Prostate gland (tissue), 2 donors: Measurements from ENCODE around the gene PWWP2B. TPM values are rescaled to one million over a fixed set of nuclear protein-coding genes. Genes with fewer than 3 reads are reported as not detected.
A peak's percentile ranks its signal among the peaks of the same experiment; 100 is the strongest.

Experiments used
- DNase-seq: peaks from one replicate; pipeline ENCODE4 v3.0.0-alpha.2; 2019; ENCODE audit warnings: low spot score
- H3K27ac ChIP-seq, 2 donors: fragments of 200-600 bp; sonication (generic); 2 replicates each; pipeline ENCODE4 v1.5.1; 2017 to 2019
- H3K27me3 ChIP-seq: fragments of 200-600 bp; sonication (generic); replicated peaks from 2 replicates; pipeline ENCODE4 v1.5.1; 2019; ENCODE audit not compliant: insufficient read depth
- H3K36me3 ChIP-seq, 2 donors: fragments of 200-600 bp; sonication (generic); 1 replicate in 1 of 2; 2 replicates in 1 of 2; pipeline versions ENCODE4 v1.5.1 to v1.8.1; 2017 to 2019
- H3K4me1 ChIP-seq: fragments of 200-600 bp; sonication (generic); replicated peaks from 2 replicates; pipeline ENCODE4 v1.5.1; 2019
- H3K4me3 ChIP-seq, 2 donors: fragments of 200-600 bp; sonication (generic); 2 replicates each; pipeline ENCODE4 v1.5.1; 2017 to 2019
- H3K9me3 ChIP-seq: fragments of 200-600 bp; sonication (generic); 2 replicates; pipeline ENCODE4 v1.5.1; 2017
- POLR2A ChIP-seq: fragments of 450-650 bp; IDR thresholded peaks from one replicate; pipeline ENCODE4 v1.6.1; 2016; ENCODE audit warnings: antibody characterized with exemption, mild to moderate bottlenecking
- POLR2AphosphoS5 ChIP-seq: sonication (generic); formaldehyde crosslinking; IDR thresholded peaks from one replicate; pipeline ENCODE4 v1.6.1; 2017; ENCODE audit warnings: antibody characterized with exemption
- WGBS: methylation state at CpG from one replicate; pipeline ENCODE4 v1.1.5; 2018; 5-methylcytosine and 5-hydroxymethylcytosine counted together
- intact Hi-C: fragments of 100-400 bp; cut with DNase I; formaldehyde crosslinking; loops from one replicate; pipeline ENCODE4 v1.14.2; 2022
- total RNA-seq, 2 donors: library from RNA; depleted of rRNA; stranded (reverse); fragments of >200 nt; gene quantifications; one replicate each; pipeline ENCODE4 v1.1.0, GENCODE V29; 2016
- TF ChIP-seq, protein P1 (sequence below), 4 experiments: fragments of 200-600 bp in 2 of 4; fragments of 450-650 bp in 2 of 4; sonication (generic) in 2 of 4; IDR thresholded peaks; 1 replicate in 3 of 4; 2 replicates in 1 of 4; pipeline ENCODE4 v1.5.1; 2016 to 2019; ENCODE audit warnings: antibody characterized with exemption in 4 of 4, mild to moderate bottlenecking in 2 of 4, moderate library complexity in 2 of 4

The PWWP2B gene
- total RNA-seq, 2 donors from 2014 or later = 27.5 to 36.6 TPM

DNA sequence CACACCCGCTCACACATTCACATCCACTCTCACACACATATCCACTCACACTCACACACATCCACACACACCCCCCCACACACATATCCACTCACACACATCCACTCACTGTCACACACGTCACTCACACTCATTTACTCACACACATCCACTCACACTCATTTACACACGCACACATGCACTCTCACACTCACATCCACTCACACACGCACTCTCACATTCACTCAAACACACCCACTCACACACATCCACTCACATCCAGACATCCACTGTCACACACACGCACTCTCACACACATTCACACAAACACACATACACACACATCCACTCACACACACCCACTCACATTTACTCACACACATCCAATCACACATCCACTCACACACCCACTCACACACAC is 18.3 kb downstream of the PWWP2B start:
- no peak overlapping the region for H3K27ac ChIP-seq
- H3K4me3 ChIP-seq = no peak overlapping the region
- DNase-seq = no peak
- H3K4me1 ChIP-seq = peaks cover 55% of the 10 kb centered on the region
- intact Hi-C loops = no loop called here
- no peaks in the 10 kb centered on the region for H3K9me3 ChIP-seq
- TF ChIP-seq POLR2A (no peak), POLR2AphosphoS5 (no peak)
- TF ChIP-seq, protein P1, sequence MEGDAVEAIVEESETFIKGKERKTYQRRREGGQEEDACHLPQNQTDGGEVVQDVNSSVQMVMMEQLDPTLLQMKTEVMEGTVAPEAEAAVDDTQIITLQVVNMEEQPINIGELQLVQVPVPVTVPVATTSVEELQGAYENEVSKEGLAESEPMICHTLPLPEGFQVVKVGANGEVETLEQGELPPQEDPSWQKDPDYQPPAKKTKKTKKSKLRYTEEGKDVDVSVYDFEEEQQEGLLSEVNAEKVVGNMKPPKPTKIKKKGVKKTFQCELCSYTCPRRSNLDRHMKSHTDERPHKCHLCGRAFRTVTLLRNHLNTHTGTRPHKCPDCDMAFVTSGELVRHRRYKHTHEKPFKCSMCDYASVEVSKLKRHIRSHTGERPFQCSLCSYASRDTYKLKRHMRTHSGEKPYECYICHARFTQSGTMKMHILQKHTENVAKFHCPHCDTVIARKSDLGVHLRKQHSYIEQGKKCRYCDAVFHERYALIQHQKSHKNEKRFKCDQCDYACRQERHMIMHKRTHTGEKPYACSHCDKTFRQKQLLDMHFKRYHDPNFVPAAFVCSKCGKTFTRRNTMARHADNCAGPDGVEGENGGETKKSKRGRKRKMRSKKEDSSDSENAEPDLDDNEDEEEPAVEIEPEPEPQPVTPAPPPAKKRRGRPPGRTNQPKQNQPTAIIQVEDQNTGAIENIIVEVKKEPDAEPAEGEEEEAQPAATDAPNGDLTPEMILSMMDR (IDR thresholded peaks at IDR 0.05) = no peak
- H3K27me3 ChIP-seq = no peaks in the 10 kb centered on the region
- no peaks in the 10 kb centered on the region for H3K36me3 ChIP-seq
- 82% methylated on average over 5 of the region's 5 CpGs for whole genome bisulfite sequencing

DNA sequence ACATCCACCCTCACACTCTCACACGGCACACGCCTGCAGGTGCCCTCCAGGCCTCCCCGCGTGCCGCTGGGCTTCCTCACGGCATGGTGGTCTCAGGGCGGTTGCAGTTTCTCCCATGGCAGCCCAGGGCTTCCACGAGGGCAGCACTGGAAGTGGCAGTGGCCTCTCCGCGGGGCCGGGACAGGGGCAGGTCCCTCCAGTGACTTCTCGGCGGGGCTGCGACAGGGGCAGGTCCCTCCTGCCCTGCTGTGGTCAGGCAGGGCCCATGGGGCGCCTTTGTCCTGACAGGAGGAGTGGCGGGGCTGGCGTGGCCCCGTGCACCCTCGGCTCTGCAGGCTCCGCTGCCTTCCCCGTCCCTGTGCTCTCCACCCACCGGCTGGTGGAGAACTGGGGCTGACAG is 19.0 kb downstream of the PWWP2B start:
- Histone ChIP-seq H3K4me1 (peaks cover 55% of the 10 kb centered on the region), H3K27me3 (no peaks in the 10 kb centered on the region), H3K4me3 (no peak overlapping the region), H3K27ac (no peak overlapping the region), H3K9me3 (no peaks in the 10 kb centered on the region), H3K36me3 (no peaks in the 10 kb centered on the region)
- intact Hi-C loops = no loop called here
- no peak for DNase-seq
- TF ChIP-seq POLR2AphosphoS5 (no peak), POLR2A (no peak)
- TF ChIP-seq, protein P1 (IDR thresholded peaks at IDR 0.05) = no peak
- WGBS = 91% methylated on average over 12 of the region's 22 CpGs

DNA sequence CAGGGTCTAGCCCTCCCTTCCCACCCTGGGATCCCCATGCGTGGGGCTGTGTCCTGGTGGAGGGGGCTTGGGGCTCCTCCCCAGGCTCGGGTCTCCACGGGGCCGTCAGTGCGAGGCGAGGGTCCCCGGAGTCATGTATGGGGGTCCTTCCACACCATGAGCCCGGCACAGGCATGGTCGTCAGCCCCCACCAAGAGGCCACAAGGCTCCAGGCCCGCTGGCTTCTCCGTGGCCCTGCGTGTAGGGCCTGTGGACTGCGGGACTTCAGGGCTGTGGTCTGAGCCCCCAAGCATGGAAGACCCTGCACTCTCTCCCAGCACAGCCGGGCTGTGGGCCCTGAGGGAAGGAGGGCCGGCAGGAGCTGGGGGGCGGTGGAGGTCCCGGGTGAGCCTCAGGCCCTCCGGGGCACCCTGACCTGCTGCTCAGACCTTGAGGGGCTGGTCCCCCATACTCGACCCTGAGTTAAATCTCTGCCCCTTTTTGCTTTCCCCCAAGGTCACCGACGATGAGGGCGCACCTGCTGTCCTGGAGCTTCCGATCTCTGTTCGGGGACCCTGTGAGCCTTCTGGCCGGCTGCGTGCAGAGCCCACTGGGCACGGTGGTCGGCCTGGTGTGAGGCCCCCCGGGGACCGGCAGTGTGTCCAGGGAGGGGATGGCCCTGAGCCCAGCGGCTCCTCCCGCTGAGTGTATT is 19.7 kb downstream of the PWWP2B start:
- DNase-seq = no peak
- H3K36me3 ChIP-seq = no peaks in the 10 kb centered on the region
- no peaks in the 10 kb centered on the region for H3K27me3 ChIP-seq
- H3K4me3 ChIP-seq = no peak overlapping the region
- H3K9me3 ChIP-seq = no peaks in the 10 kb centered on the region
- no peak for TF ChIP-seq POLR2A
- no peak for TF ChIP-seq POLR2AphosphoS5
- TF ChIP-seq, protein P1 (IDR thresholded peaks at IDR 0.05) = no peak
- H3K4me1 ChIP-seq = peaks cover 57% of the 10 kb centered on the region
- H3K27ac ChIP-seq = peak overlapping the region in 1 of 2 donors; percentile 85
- 90% methylated on average over 32 of the region's 32 CpGs for WGBS
- intact Hi-C loops = no loop called here

DNA sequence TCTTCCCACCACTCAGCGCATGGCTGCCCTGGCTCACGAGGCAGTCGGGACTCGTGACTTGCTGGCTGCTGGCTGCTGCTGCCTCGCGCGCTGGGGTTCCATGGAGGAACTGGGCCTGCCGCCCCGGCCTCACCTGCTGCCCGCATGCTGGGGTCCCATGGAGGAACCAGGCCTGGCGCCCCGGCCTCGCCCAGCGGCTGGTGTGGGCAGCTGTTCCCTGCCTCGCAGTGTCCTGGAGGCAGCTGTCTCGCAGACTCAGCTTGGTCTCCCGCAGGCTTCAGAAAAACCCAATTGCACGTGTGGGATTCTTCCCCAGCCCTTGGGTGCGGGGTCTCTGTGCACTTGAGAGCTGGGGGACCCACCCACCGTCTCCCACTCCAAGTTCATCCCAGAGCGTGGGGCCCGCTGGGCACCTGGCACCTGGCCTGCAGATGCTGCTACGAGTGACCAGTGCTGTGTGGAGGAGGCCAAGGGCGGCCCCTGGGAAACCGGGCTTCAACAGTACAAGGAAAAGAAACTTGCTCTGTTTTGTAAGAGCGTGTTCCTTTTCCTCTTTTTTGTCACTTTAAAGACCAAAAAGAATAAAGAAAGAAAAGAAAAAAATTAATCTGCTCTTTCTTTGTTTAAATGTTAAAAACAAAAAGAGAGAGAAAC is 20.4 kb downstream of the PWWP2B start:
- DNase-seq = no peak
- Histone ChIP-seq H3K4me3 (no peak overlapping the region), H3K9me3 (no peaks in the 10 kb centered on the region), H3K4me1 (peaks cover 56% of the 10 kb centered on the region), H3K27me3 (no peaks in the 10 kb centered on the region), H3K27ac (peak overlapping the region; percentile 85 to 89), H3K36me3 (no peaks in the 10 kb centered on the region)
- WGBS = 89% methylated on average over 23 of the region's 26 CpGs
- intact Hi-C loops = no loop called here
- TF ChIP-seq POLR2AphosphoS5 = no peak
- no peak for TF ChIP-seq POLR2A
- TF ChIP-seq, protein P1 (IDR thresholded peaks at IDR 0.05) = no peak

DNA sequence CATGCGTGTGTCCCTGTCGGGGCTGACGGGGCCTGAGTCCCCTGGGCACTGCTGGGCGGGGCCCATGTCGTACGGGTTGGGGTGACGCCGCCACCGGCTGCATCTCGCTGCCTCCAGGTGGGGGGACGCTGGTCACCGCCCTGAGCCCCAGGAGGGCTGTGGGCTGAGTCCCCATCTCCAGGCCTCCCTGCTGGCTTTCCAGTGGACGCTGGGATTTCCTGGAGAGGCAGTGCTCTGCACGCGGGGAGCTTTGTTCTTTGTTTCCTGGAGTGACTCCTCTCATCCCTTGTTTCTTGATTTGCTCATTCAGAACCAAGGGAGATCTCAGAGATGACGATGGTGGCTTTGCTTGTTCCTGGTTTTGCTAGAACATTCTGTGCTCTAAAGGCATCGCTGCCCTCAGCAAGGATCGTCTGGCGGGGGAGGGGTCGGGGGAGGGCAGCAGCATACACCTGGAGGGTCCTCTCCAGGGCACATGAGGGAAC is 21.0 kb downstream of the PWWP2B start:
- intact Hi-C loops = no loop called here
- no peaks in the 10 kb centered on the region for H3K36me3 ChIP-seq
- TF ChIP-seq POLR2A = no peak
- TF ChIP-seq, protein P1 (IDR thresholded peaks at IDR 0.05) = no peak
- TF ChIP-seq POLR2AphosphoS5 = peak; percentile 7
- no peak overlapping the region for H3K4me3 ChIP-seq
- H3K27ac ChIP-seq = peak overlapping the region; percentile 85 to 89
- DNase-seq = no peak
- no peaks in the 10 kb centered on the region for H3K27me3 ChIP-seq
- H3K4me1 ChIP-seq = peaks cover 51% of the 10 kb centered on the region
- WGBS = 71% methylated on average over 20 of the region's 20 CpGs
- H3K9me3 ChIP-seq = no peaks in the 10 kb centered on the region
